OCI-LY3 (cell line): Measurements from ENCODE around the gene TMEM212.

Experiments used
- CTCF ChIP-seq: fragments of 200-600, 300-600 bp; sonication (generic); IDR thresholded peaks from 2 replicates; pipeline ENCODE4 v1.5.1; 2014; ENCODE audit warnings: antibody characterized with exemption, low read length, low read depth
- EZH2phosphoT487 ChIP-seq: fragments of 200-600 bp; shearing (Covaris generic); IDR thresholded peaks from 2 replicates; pipeline ENCODE4 v1.6.1; 2018; ENCODE audit warnings: antibody characterized with exemption, mixed run types, low read depth

GRCh38 chr3:171871392-171872274 is 28.5 kb downstream of the TMEM212 start:
- no peak for TF ChIP-seq CTCF
- TF ChIP-seq EZH2phosphoT487 = no peak
